Body of pancreas (tissue), 4 donors: ENCODE measurements around the gene HOXC11. TPM values are rescaled to one million over a fixed set of nuclear protein-coding genes. Genes with fewer than 3 reads are reported as not detected.
A peak's percentile ranks its signal among the peaks of the same experiment; 100 is the strongest.

Source experiments
- ATAC-seq: fragments of 150-250 bp; one replicate; pipeline ENCODE4 v1.9.1; 2016
- DNase-seq, 4 donors: peaks; one replicate each; pipeline ENCODE4 v3.0.0-alpha.2; 2019
- H3K27ac ChIP-seq, 4 donors: fragments of 200-600 bp; sonication (generic); 1 replicate in 3 of 4; 2 replicates in 1 of 4; pipeline versions ENCODE4 v1.5.1 to v1.6.1; 2016 to 2019; ENCODE audit warnings: mild to moderate bottlenecking in 1 of 4, mixed read lengths in 1 of 4, moderate library complexity in 1 of 4
- H3K27me3 ChIP-seq, 2 donors: fragments of 200-600 bp; sonication (generic); one replicate each; pipeline ENCODE4 v1.6.0; 2016; ENCODE audit warnings: mild to moderate bottlenecking in 1 of 2
- H3K36me3 ChIP-seq, 2 donors: fragments of 200-600 bp; sonication (generic); replicated peaks in 1 of 2; 2 replicates each; pipeline ENCODE4 v1.5.1; 2016; ENCODE audit warnings: low read depth in 2 of 2; ENCODE audit not compliant: insufficient read depth in 1 of 2
- H3K4me1 ChIP-seq: fragments of 200-600 bp; sonication (generic); one replicate; pipeline ENCODE4 v1.6.0; 2016
- H3K4me3 ChIP-seq, 2 donors: fragments of 200-600 bp; sonication (generic); 1 replicate in 1 of 2; 2 replicates in 1 of 2; pipeline ENCODE4 v1.5.1; 2016 to 2019
- H3K9me3 ChIP-seq, 3 donors: fragments of 200-600 bp; sonication (generic); 1 replicate in 2 of 3; 2 replicates in 1 of 3; pipeline ENCODE4 v1.5.1; 2016
- POLR2A ChIP-seq, 3 donors: fragments of 450-650 bp; IDR thresholded peaks; one replicate each; pipeline ENCODE4 v1.6.1; 2016; ENCODE audit warnings: antibody characterized with exemption in 3 of 3, mild to moderate bottlenecking in 2 of 3
- WGBS, 2 donors: methylation state at CpG; one replicate each; pipeline ENCODE4 v1.1.5; 2017; 5-methylcytosine and 5-hydroxymethylcytosine counted together
- intact Hi-C: fragments of 100-400 bp; cut with DNase I; formaldehyde crosslinking; loops from one replicate; pipeline ENCODE4 v1.15.1; 2023
- total RNA-seq, 2 donors: library from RNA; depleted of rRNA; stranded (reverse); fragments of >200 nt; gene quantifications; one replicate each; pipeline ENCODE4 v1.1.0, GENCODE V29; 2016
- TF ChIP-seq, protein P1 (sequence below), 7 experiments: fragments of 450-650 bp in 4 of 7; fragments of 200-600 bp in 3 of 7; sonication (generic) in 3 of 7; IDR thresholded peaks; one replicate each; pipeline ENCODE4 v1.5.1; 2016 to 2019; ENCODE audit warnings: antibody characterized with exemption in 7 of 7

Gene HOXC11
- total RNA-seq, 2 donors from 2014 or later, result not detected

DNA sequence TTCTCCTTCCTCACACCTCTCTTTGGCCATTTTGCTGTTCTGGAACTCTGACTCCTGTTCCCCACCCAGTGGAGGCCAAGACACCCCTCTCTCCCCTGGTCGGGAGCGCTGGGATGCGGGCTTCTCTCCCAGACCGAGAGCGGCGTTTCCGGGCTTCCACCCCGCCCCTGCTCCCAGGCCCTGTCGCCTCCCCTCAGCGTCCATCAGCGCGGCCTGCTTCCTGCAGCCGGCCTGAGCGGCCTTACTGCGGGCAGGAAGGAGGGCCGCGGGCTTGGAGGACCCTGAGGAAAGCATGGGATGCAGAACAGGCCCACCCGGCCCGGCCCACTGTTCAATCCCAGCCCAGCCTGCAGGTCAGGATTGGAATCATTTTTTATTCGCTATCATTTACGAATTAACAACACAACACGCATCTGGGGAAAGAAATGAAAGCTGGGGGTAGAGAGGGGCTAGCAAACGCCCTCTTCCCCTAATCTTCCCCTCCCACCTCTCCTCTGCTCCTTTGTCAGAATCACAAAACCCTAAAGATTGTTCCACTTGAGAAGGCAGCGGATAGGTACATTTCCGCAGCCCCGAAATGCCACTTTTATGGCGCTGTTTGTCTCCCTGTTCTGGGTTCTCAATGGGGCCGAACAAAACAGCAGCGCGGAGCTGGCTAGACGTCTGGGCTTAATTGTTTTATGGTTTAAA is 32.1 kb downstream of the HOXC11 start:
- H3K27me3 ChIP-seq, result peaks cover 6 to 73% of the 10 kb centered on the region in 2 donors
- H3K27ac ChIP-seq, result no peak overlapping the region
- 10 to 15% methylated on average over 29 to 31 of the region's 31 CpGs for WGBS, 2 donors
- H3K4me1 ChIP-seq, result peaks cover 25% of the 10 kb centered on the region
- no peak for ATAC-seq
- no peak for TF ChIP-seq POLR2A (IDR thresholded peaks at IDR 0.05)
- TF ChIP-seq, protein P1, sequence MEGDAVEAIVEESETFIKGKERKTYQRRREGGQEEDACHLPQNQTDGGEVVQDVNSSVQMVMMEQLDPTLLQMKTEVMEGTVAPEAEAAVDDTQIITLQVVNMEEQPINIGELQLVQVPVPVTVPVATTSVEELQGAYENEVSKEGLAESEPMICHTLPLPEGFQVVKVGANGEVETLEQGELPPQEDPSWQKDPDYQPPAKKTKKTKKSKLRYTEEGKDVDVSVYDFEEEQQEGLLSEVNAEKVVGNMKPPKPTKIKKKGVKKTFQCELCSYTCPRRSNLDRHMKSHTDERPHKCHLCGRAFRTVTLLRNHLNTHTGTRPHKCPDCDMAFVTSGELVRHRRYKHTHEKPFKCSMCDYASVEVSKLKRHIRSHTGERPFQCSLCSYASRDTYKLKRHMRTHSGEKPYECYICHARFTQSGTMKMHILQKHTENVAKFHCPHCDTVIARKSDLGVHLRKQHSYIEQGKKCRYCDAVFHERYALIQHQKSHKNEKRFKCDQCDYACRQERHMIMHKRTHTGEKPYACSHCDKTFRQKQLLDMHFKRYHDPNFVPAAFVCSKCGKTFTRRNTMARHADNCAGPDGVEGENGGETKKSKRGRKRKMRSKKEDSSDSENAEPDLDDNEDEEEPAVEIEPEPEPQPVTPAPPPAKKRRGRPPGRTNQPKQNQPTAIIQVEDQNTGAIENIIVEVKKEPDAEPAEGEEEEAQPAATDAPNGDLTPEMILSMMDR (IDR thresholded peaks at IDR 0.05), result no peak
- no peaks in the 10 kb centered on the region for H3K9me3 ChIP-seq
- intact Hi-C loops, result loop anchor here (5.0 kb wide), 1 partner anchor 197 kb away; no protein-coding TSS in a partner anchor
- no peaks in the 10 kb centered on the region for H3K36me3 ChIP-seq
- H3K4me3 ChIP-seq, result no peak overlapping the region
- no peak for DNase-seq

DNA sequence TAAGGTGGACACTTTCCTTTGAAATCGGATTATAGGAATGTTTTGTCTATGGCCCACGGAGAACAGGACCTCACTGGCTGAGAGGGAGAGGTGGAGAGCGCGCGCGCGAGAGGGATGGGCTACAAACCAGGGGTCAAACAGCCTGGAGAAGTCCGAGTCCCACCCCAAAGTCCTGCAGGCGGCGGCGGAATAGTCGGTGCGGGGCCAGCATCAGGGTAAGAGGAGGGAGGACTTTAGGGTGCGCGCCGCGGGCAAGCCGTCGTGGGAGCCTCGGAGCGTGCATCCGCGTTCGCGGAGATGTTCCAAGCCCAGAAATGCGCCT is 32.6 kb downstream of the HOXC11 start:
- WGBS, 2 donors, result 2 to 13% methylated on average over 20 to 26 of the region's 26 CpGs
- no peak for TF ChIP-seq POLR2A (IDR thresholded peaks at IDR 0.05)
- TF ChIP-seq, protein P1 (IDR thresholded peaks at IDR 0.05), result no peak
- Histone ChIP-seq H3K36me3 (no peaks in the 10 kb centered on the region), H3K4me1 (peaks cover 20% of the 10 kb centered on the region), H3K27me3 (peaks cover 1 to 73% of the 10 kb centered on the region in 2 donors), H3K27ac (no peak overlapping the region), H3K9me3 (no peaks in the 10 kb centered on the region), H3K4me3 (no peak overlapping the region)
- no peak for ATAC-seq
- intact Hi-C loops, result no loop called here
- DNase-seq, result no peak

DNA sequence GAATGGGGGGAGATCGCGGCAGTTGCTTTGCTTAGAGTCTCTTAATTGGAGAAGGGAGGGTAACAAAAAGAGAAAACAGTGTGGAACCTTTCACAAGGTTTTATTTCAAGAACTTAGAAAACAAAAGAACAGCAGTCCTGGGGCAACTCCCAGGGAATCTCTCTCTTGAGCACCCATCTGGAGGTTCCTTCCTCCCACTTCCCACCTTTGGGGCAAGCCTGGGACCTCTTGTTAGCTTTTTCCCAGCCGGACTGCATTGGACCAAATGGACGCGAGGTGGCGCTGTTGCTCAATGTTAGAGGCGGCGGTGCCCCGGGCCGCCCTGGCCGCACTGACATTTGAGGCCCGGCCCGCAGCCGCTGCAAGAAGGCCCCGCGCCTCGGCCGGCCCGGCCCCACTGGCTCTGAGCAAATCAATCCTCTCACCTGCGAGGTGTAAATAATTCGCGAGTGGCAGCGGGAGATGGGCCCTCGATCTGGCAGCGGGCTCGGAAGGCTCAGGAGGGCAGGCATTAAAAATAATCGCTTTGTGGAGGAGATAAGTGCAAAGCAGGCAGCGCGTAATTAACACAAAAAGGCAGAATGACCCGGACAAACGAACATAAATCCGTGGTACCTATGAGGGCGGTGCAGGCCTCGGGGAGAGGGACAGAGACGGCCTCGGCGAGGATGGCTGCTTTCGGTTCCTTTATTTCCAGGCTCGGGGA is 33.1 kb downstream of the HOXC11 start:
- H3K36me3 ChIP-seq, result no peaks in the 10 kb centered on the region
- peaks cover 17% of the 10 kb centered on the region for H3K4me1 ChIP-seq
- no peak overlapping the region for H3K4me3 ChIP-seq
- intact Hi-C loops, result no loop called here
- ATAC-seq (peak; percentile 83), DNase-seq (peak; percentile 86 to 93 (median 90))
- TF ChIP-seq POLR2A (IDR thresholded peaks at IDR 0.05), result no peak
- TF ChIP-seq, protein P1 (IDR thresholded peaks at IDR 0.05), result peak; percentile 88 to 97 (median 95)
- H3K27me3 ChIP-seq, result peaks cover 0 to 72% of the 10 kb centered on the region in 2 donors
- WGBS, 2 donors, result 3 to 4% methylated on average over 30 to 39 of the region's 39 CpGs
- no peak overlapping the region for H3K27ac ChIP-seq
- no peaks in the 10 kb centered on the region for H3K9me3 ChIP-seq

DNA sequence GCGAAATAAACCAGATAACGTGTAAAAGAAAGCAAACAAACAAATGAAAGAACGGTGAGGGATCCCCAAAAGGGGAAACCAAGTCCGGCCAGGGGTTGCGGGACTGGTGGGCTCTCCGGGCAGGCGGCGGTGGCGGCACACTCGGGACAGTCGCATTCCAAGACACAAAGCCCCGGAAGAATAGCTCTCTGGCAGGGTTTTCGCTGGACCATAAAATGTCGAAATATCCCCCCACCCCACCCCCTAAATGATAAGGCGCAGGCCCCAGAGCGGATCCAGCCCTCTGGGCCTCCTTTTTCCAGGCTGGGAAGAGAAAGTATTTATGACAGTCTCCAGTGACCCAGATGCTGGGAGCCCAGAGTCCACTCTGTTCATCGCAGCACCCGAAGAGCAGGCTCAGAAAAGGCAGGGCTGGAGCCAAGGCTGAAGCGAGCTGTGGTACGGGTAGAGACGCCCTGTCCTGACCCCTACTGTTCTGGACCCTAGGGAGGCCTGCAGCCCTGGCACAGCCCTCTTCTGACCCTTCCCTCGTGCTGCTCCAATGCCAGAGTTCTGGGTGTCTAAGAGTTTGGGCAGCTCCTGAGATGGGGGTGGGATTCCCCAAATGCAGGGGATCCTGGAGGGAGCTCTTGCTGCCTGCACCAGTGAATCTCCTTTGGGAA is 33.8 kb downstream of the HOXC11 start:
- DNase-seq (no peak), ATAC-seq (no peak)
- Histone ChIP-seq H3K27me3 (peaks cover 0 to 72% of the 10 kb centered on the region in 2 donors), H3K27ac (no peak overlapping the region), H3K4me1 (peaks cover 17% of the 10 kb centered on the region), H3K36me3 (no peaks in the 10 kb centered on the region), H3K4me3 (no peak overlapping the region), H3K9me3 (no peaks in the 10 kb centered on the region)
- TF ChIP-seq, protein P1 (IDR thresholded peaks at IDR 0.05), result no peak
- no peak for TF ChIP-seq POLR2A (IDR thresholded peaks at IDR 0.05)
- intact Hi-C loops, result no loop called here
- 30 to 33% methylated on average over 22 of the region's 22 CpGs for WGBS, 2 donors
